GM19193 (cell line): ENCODE results near the gene SPATA13.

Source experiments
- POLR2A ChIP-seq: IDR thresholded peaks from 4 replicates; pipeline ENCODE4 v1.6.1; 2011; ENCODE audit not compliant: insufficient read depth, insufficient read length; ENCODE audit errors: extremely low read depth

The SPATA13 gene

GRCh38 chr13:24338721-24339120, 178.2 kb downstream of the SPATA13 start:
- TF ChIP-seq POLR2A: no peak

- no peak for TF ChIP-seq POLR2A
Measured at GRCh38 chr13:24339937-24340607, 179.6 kb downstream of the SPATA13 start.

GRCh38 chr13:24340608-24340955, 180.1 kb downstream of the SPATA13 start:
- TF ChIP-seq POLR2A: no peak

GRCh38 chr13:24341439-24341838, 180.9 kb downstream of the SPATA13 start:
- TF ChIP-seq POLR2A: no peak

GRCh38 chr13:24348385-24348784, 187.9 kb downstream of the SPATA13 start:
- TF ChIP-seq POLR2A: no peak

- TF ChIP-seq POLR2A: no peak
Measured at GRCh38 chr13:24348797-24349515, 188.4 kb downstream of the SPATA13 start.

- no peak for TF ChIP-seq POLR2A
Measured at GRCh38 chr13:24351423-24351822, 190.9 kb downstream of the SPATA13 start.

GRCh38 chr13:24353736-24354135, 193.2 kb downstream of the SPATA13 start:
- TF ChIP-seq POLR2A: no peak

- TF ChIP-seq POLR2A: no peak
Measured at GRCh38 chr13:24355103-24355502, 194.6 kb downstream of the SPATA13 start.

GRCh38 chr13:24356270-24356669, 195.8 kb downstream of the SPATA13 start:
- TF ChIP-seq POLR2A: no peak
